ENCODE measurements around the gene ALG11. TPM values are rescaled to one million over a fixed set of nuclear protein-coding genes. Genes with fewer than 3 reads are reported as not detected.

The ALG11 gene
- total RNA-seq, 2 donors from 2014 or later, result 22.5 to 26.5 TPM

DNA sequence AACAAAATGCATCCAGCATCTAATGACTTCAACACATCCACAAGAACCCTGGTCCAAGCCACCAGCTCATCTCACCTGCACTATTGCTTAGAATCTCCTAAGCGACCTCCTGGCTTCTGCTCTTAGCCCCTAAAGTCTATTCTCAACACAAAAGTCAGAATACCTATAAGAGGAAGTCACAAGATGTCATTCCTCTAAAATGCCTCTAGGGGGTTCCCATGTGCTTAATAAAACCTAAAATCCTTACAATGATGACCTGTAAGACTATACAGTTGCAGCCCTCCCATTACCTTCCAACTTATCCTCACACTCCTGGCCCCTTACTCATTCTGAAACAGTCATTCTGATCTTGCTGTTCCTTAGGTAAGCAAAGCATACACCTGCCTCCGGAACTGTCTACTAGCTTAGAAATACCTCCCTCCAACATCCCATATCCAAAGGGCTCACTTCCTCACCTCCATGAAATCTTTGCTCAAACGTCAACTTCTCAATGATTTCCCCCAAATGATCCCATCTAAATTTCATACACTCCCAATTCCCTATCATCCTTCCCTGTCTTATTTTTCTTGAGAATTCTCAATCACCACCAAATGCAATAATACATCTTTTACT, 11.0 kb upstream of the ALG11 start:
- no peaks in the 10 kb centered on the region for H3K36me3 Mint-ChIP-seq (ENCODE audit: insufficient read depth in 2 of 2)
- peaks cover 7% of the 10 kb centered on the region for H3K27me3 Mint-ChIP-seq (ENCODE audit: low read depth)
- H3K4me3 Mint-ChIP-seq, result no peak overlapping the region
- DNase-seq (peak in 1 of 2 donors; percentile 6), ATAC-seq (replicated peaks in 1 of 2) (peak; percentile 53 to 75)
- H3K27ac Mint-ChIP-seq, result no peak overlapping the region
- peaks cover 5% of the 10 kb centered on the region for H3K4me1 Mint-ChIP-seq (ENCODE audit: low read depth)
- H3K9me3 Mint-ChIP-seq, result no peaks in the 10 kb centered on the region

DNA sequence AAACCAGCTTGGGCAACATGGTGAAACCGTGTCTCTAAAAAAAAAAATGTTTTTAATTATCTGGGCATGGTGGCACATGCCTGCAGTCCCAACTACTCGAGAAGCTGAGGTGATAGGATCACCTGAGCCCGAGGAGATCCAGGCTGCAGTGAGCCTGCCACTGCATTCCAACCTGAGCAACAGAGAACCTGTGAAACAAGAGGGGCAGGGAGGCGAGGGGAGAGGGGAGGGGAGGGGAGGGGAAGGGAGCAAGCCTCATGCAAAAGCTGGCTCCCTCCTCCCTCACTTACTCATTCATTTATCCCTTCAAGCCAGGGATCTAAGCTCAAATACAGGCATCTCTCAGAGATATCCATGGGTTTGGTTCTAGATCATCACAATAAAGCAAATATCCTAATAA, 9.8 kb upstream of the ALG11 start:
- H3K4me1 Mint-ChIP-seq (ENCODE audit: low read depth), result peaks cover 5% of the 10 kb centered on the region
- no peak overlapping the region for H3K4me3 Mint-ChIP-seq
- H3K36me3 Mint-ChIP-seq (ENCODE audit: insufficient read depth in 2 of 2), result no peaks in the 10 kb centered on the region
- H3K27ac Mint-ChIP-seq, result no peak overlapping the region
- DNase-seq (no peak), ATAC-seq (replicated peaks in 1 of 2) (no peak)
- peaks cover 7% of the 10 kb centered on the region for H3K27me3 Mint-ChIP-seq (ENCODE audit: low read depth)
- no peaks in the 10 kb centered on the region for H3K9me3 Mint-ChIP-seq

- ATAC-seq (replicated peaks in 1 of 2) (no peak), DNase-seq (no peak)
- Mint-ChIP-seq H3K27ac (no peak overlapping the region), H3K4me3 (no peak overlapping the region), H3K36me3 (ENCODE audit: insufficient read depth in 2 of 2) (no peaks in the 10 kb centered on the region), H3K27me3 (ENCODE audit: low read depth) (peaks cover 7% of the 10 kb centered on the region), H3K4me1 (ENCODE audit: low read depth) (peaks cover 5% of the 10 kb centered on the region), H3K9me3 (no peaks in the 10 kb centered on the region)
Measured at GRCh38 chr13:52003541-52003940, 8.7 kb upstream of the ALG11 start.

DNA sequence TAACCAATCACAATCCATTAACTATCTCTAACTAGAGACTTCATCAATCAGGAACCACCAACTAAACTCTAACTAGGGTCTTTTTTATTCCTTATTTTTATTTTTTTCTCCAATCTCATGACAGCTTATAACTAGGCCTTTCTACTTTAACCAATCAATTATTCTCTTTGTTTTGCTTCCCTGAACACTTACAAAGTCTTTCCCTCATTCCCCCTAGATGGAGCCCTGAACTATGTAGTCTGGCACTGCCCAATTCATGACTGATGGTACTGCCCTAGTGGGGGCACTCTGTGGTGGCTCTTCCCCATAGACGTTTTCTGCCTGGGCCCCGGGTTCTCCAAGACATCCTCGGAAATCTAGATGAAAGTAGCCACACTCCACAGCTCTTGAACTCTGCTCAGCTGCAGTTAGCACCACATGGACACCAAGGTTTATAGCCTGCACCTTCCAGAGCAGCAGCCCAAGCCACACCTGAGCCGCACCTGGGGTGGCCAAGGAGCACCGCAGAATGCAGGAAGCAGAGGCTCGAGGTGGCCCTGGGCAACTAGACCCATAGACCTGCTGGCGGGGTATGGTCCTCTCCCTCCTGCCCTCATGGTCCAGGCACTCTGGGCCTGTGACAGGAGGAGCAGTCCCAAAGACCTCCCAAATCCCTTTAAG, 7.6 kb upstream of the ALG11 start:
- H3K36me3 Mint-ChIP-seq (ENCODE audit: insufficient read depth in 2 of 2), result no peaks in the 10 kb centered on the region
- DNase-seq, result no peak
- H3K9me3 Mint-ChIP-seq, result no peaks in the 10 kb centered on the region
- H3K27me3 Mint-ChIP-seq (ENCODE audit: low read depth), result peaks cover 11% of the 10 kb centered on the region
- H3K27ac Mint-ChIP-seq, result no peak overlapping the region
- peak in 1 of 2 donors; percentile 34 for ATAC-seq (replicated peaks in 1 of 2)
- no peak overlapping the region for H3K4me3 Mint-ChIP-seq
- H3K4me1 Mint-ChIP-seq (ENCODE audit: low read depth), result peaks cover 5% of the 10 kb centered on the region

DNA sequence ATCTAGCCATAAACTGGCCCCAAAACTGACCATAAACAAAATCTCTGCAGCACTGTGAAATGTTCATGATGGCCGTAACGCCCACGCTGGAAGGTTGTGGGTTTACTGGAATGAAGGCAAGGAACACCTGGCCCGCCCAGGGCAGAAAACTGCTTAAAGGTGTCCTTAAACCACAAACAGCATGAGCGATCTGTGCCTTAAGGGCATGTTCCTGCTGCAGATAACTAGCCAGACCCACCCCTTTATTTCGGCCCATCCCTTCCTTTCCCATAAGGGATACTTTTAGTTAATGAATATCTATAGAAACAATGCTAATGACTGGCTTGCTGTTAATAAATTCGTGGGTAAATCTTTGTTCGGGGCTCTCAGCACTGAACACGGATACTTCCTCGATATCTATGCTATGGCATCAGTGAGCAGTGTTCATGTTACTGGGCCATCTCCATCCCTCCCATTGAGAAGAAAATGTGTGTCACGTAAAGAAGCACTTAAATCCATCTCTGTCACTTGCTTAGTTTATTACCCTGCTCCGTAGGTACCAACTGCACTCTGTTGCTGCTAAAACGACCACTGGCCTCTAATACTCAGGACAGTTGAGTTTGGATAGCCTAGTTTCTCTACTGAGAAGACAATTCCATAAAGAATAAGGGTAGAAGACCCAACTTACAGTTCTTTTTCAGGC, 6.2 kb upstream of the ALG11 start:
- H3K9me3 Mint-ChIP-seq, result no peaks in the 10 kb centered on the region

GRCh38 chr13:52006523-52007245, 5.5 kb upstream of the ALG11 start:
- no peak for ATAC-seq (replicated peaks in 1 of 2)
- no peak overlapping the region for H3K4me3 Mint-ChIP-seq
- H3K36me3 Mint-ChIP-seq (ENCODE audit: insufficient read depth in 2 of 2), result no peaks in the 10 kb centered on the region
- DNase-seq, result no peak
- no peaks in the 10 kb centered on the region for H3K9me3 Mint-ChIP-seq
- H3K27ac Mint-ChIP-seq, result no peak overlapping the region
- peaks cover 8% of the 10 kb centered on the region for H3K4me1 Mint-ChIP-seq (ENCODE audit: low read depth)
- peaks cover 22% of the 10 kb centered on the region for H3K27me3 Mint-ChIP-seq (ENCODE audit: low read depth)

More for the DNA sequence above, 6.2 kb upstream of the ALG11 start:
- Mint-ChIP-seq H3K4me1 (ENCODE audit: low read depth) (peaks cover 9% of the 10 kb centered on the region), H3K4me3 (no peak overlapping the region), H3K36me3 (ENCODE audit: insufficient read depth in 2 of 2) (no peaks in the 10 kb centered on the region), H3K27ac (no peak overlapping the region), H3K27me3 (ENCODE audit: low read depth) (peaks cover 18% of the 10 kb centered on the region)
- DNase-seq, result no peak
- no peak for ATAC-seq (replicated peaks in 1 of 2)

- Mint-ChIP-seq H3K27ac (no peak overlapping the region), H3K4me3 (peak overlapping the region in 1 of 2 donors; percentile 46), H3K27me3 (ENCODE audit: low read depth) (peaks cover 22% of the 10 kb centered on the region), H3K4me1 (ENCODE audit: low read depth) (peaks cover 16% of the 10 kb centered on the region), H3K9me3 (no peaks in the 10 kb centered on the region), H3K36me3 (ENCODE audit: insufficient read depth in 2 of 2) (peaks cover 0 to 2% of the 10 kb centered on the region in 2 donors)
- ATAC-seq (replicated peaks in 1 of 2) (no peak), DNase-seq (no peak)
Measured at GRCh38 chr13:52009946-52010345, 2.3 kb upstream of the ALG11 start.

- ATAC-seq (replicated peaks in 1 of 2), result peak; percentile 12 to 18
- H3K27me3 Mint-ChIP-seq (ENCODE audit: low read depth), result peaks cover 22% of the 10 kb centered on the region
Measured at GRCh38 chr13:52010890-52011631, 1.1 kb upstream of the ALG11 start, which contains the start of gene ATP7B. TSS of gene ATP7B (minus strand) at chr13:52011450. CDS start at chr13:52011337, 113 bp downstream.

DNA sequence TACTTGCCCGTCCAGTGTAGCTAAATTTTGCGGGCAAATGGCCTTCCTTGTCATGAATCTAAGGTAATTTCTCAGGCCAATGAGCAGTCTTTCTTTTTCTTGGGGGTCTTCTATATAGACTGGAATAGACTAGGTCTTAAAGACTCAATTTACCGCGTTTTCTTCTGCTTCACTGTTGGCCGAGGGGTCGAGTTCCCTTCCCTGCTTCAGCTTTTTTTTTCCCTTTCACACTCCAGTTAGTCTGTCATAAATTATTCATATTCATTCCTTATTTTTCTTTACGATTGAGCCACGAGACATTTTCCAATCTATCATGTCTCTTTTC, 276 bp downstream of the ALG11 start:
- Mint-ChIP-seq H3K27me3 (ENCODE audit: low read depth) (peaks cover 22% of the 10 kb centered on the region), H3K27ac (peak overlapping the region; percentile 97), H3K9me3 (no peaks in the 10 kb centered on the region), H3K4me3 (peak overlapping the region; percentile 93 to 99), H3K4me1 (ENCODE audit: low read depth) (peaks cover 16% of the 10 kb centered on the region), H3K36me3 (ENCODE audit: insufficient read depth in 2 of 2) (peaks cover 7 to 8% of the 10 kb centered on the region in 2 donors)
- ATAC-seq (replicated peaks in 1 of 2) (no peak), DNase-seq (no peak)

More at GRCh38 chr13:52010890-52011631, 1.1 kb upstream of the ALG11 start, which contains the start of gene ATP7B:
- Mint-ChIP-seq H3K4me1 (ENCODE audit: low read depth) (peaks cover 16% of the 10 kb centered on the region), H3K36me3 (ENCODE audit: insufficient read depth in 2 of 2) (peaks cover 5 to 7% of the 10 kb centered on the region in 2 donors), H3K9me3 (no peaks in the 10 kb centered on the region), H3K4me3 (peak within 1 kb of the TSS; percentile 93 to 99), H3K27ac (peak within 1 kb of the TSS; percentile 97)
- peak; percentile 40 to 43 for DNase-seq

GRCh38 chr13:52016296-52016695, 4.1 kb downstream of the ALG11 start:
- Mint-ChIP-seq H3K4me3 (no peak overlapping the region), H3K36me3 (ENCODE audit: insufficient read depth in 2 of 2) (peaks cover 7 to 20% of the 10 kb centered on the region in 2 donors), H3K27ac (no peak overlapping the region), H3K27me3 (ENCODE audit: low read depth) (peaks cover 1% of the 10 kb centered on the region), H3K9me3 (no peaks in the 10 kb centered on the region), H3K4me1 (ENCODE audit: low read depth) (peaks cover 18% of the 10 kb centered on the region)
- DNase-seq, result no peak
- ATAC-seq (replicated peaks in 1 of 2), result no peak

GRCh38 chr13:52020191-52020590, 8.0 kb downstream of the ALG11 start:
- Mint-ChIP-seq H3K27me3 (ENCODE audit: low read depth) (no peaks in the 10 kb centered on the region), H3K9me3 (no peaks in the 10 kb centered on the region), H3K36me3 (ENCODE audit: insufficient read depth in 2 of 2) (peaks cover 10 to 35% of the 10 kb centered on the region in 2 donors), H3K27ac (no peak overlapping the region), H3K4me3 (no peak overlapping the region), H3K4me1 (ENCODE audit: low read depth) (peaks cover 9% of the 10 kb centered on the region)
- DNase-seq (no peak), ATAC-seq (replicated peaks in 1 of 2) (no peak)

DNA sequence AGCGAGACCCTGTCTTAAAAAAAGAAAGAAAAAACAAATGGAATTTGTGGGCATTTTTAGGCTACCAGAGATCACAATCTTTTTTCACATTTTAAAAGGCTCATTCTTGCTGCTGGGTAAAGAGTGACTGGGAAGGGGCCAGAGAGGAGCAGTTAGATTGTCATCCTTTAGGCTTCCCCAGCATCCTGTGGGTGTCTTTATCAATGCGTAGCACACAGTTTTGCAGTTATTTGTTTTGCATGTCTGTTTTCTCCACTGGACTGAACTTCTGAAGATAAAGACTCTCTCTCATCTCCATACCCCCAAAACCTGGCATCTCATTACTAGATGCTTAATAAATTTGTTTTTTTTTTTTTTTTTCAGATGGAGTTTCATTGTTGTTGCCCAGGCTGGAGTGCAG, 10.2 kb downstream of the ALG11 start:
- ATAC-seq (replicated peaks in 1 of 2) (no peak), DNase-seq (no peak)
- no peak overlapping the region for H3K27ac Mint-ChIP-seq
- H3K4me1 Mint-ChIP-seq (ENCODE audit: low read depth), result peaks cover 21% of the 10 kb centered on the region
- H3K36me3 Mint-ChIP-seq (ENCODE audit: insufficient read depth in 2 of 2), result peaks cover 19 to 44% of the 10 kb centered on the region in 2 donors
- H3K4me3 Mint-ChIP-seq, result no peak overlapping the region
- H3K9me3 Mint-ChIP-seq, result peaks cover 4 to 5% of the 10 kb centered on the region in 2 donors
- no peaks in the 10 kb centered on the region for H3K27me3 Mint-ChIP-seq (ENCODE audit: low read depth)
